ENCODE data around the gene HRAS. TPM values are rescaled to one million over a fixed set of nuclear protein-coding genes. Genes with fewer than 3 reads are reported as not detected.
"Not testable (repeated sequence)": the region's sequence is repeated elsewhere in the genome, so short reads cannot be mapped to it uniquely, and the experiment has no call there.

The HRAS gene
- total RNA-seq, result 10 to 100 TPM; 29.5 to 73.2 TPM

- peak; percentile 93 for ATAC-seq (replicated peaks)
- H3K36me3 Mint-ChIP-seq (ENCODE audit: low read depth), result peaks cover 14% of the 10 kb centered on the region
- H3K27ac Mint-ChIP-seq, result peak within 1 kb of the TSS; percentile 90
- peak within 1 kb of the TSS; percentile 85 for H3K4me3 Mint-ChIP-seq
- no peaks in the 10 kb centered on the region for H3K9me3 Mint-ChIP-seq
- no peaks in the 10 kb centered on the region for H3K27me3 Mint-ChIP-seq
- no peaks in the 10 kb centered on the region for H3K4me1 Mint-ChIP-seq
Observed at GRCh38 chr11:535519-536454, at the start of gene HRAS. Gene HRAS, minus strand, starts transcription at chr11:535576.

- no peak for ATAC-seq (replicated peaks)
- Mint-ChIP-seq H3K27ac (no peak overlapping the region), H3K4me1 (peaks cover 19% of the 10 kb centered on the region), H3K4me3 (no peak overlapping the region), H3K36me3 (ENCODE audit: low read depth) (peaks cover 73% of the 10 kb centered on the region), H3K9me3 (no peaks in the 10 kb centered on the region), H3K27me3 (no peaks in the 10 kb centered on the region)
Observed at GRCh38 chr11:584287-584686, 48.9 kb upstream of the HRAS start.

GRCh38 chr11:581752-582151 lies 46.4 kb upstream of the HRAS start:
- peaks cover 69% of the 10 kb centered on the region for H3K36me3 Mint-ChIP-seq (ENCODE audit: low read depth)
- no peaks in the 10 kb centered on the region for H3K9me3 Mint-ChIP-seq
- H3K27me3 Mint-ChIP-seq, result no peaks in the 10 kb centered on the region
- no peak overlapping the region for H3K4me3 Mint-ChIP-seq
- ATAC-seq (replicated peaks), result no peak
- no peak overlapping the region for H3K27ac Mint-ChIP-seq
- peaks cover 13% of the 10 kb centered on the region for H3K4me1 Mint-ChIP-seq

- ATAC-seq (replicated peaks), result no peak
Observed at GRCh38 chr11:581342-581741, 46.0 kb upstream of the HRAS start.

GRCh38 chr11:579830-580601 lies 44.6 kb upstream of the HRAS start:
- no peaks in the 10 kb centered on the region for H3K9me3 Mint-ChIP-seq
- H3K27ac Mint-ChIP-seq, result no peak overlapping the region
- ATAC-seq (replicated peaks), result no peak
- peaks cover 10% of the 10 kb centered on the region for H3K4me1 Mint-ChIP-seq
- no peaks in the 10 kb centered on the region for H3K27me3 Mint-ChIP-seq
- H3K4me3 Mint-ChIP-seq, result peak overlapping the region; percentile 87
- H3K36me3 Mint-ChIP-seq (ENCODE audit: low read depth), result peaks cover 69% of the 10 kb centered on the region

More at GRCh38 chr11:581342-581741, 46.0 kb upstream of the HRAS start:
- Mint-ChIP-seq H3K9me3 (no peaks in the 10 kb centered on the region), H3K27me3 (no peaks in the 10 kb centered on the region), H3K36me3 (ENCODE audit: low read depth) (peaks cover 67% of the 10 kb centered on the region), H3K4me1 (peaks cover 11% of the 10 kb centered on the region), H3K27ac (peak overlapping the region; percentile 9), H3K4me3 (no peak overlapping the region)

- peaks cover 20% of the 10 kb centered on the region for H3K4me1 Mint-ChIP-seq
- H3K27ac Mint-ChIP-seq, result peak overlapping the region; percentile 90
Observed at GRCh38 chr11:578276-579035, 43.1 kb upstream of the HRAS start.

GRCh38 chr11:577611-577894 lies 42.2 kb upstream of the HRAS start:
- no peaks in the 10 kb centered on the region for H3K27me3 Mint-ChIP-seq
- H3K4me3 Mint-ChIP-seq, result peak overlapping the region; percentile 87
- peaks cover 20% of the 10 kb centered on the region for H3K4me1 Mint-ChIP-seq
- no peaks in the 10 kb centered on the region for H3K9me3 Mint-ChIP-seq
- no peak for ATAC-seq (replicated peaks)
- H3K27ac Mint-ChIP-seq, result peak overlapping the region; percentile 90
- peaks cover 53% of the 10 kb centered on the region for H3K36me3 Mint-ChIP-seq (ENCODE audit: low read depth)

More at GRCh38 chr11:578276-579035, 43.1 kb upstream of the HRAS start:
- Mint-ChIP-seq H3K9me3 (no peaks in the 10 kb centered on the region), H3K27me3 (no peaks in the 10 kb centered on the region), H3K36me3 (ENCODE audit: low read depth) (peaks cover 62% of the 10 kb centered on the region), H3K4me3 (peak overlapping the region; percentile 87)
- ATAC-seq (replicated peaks), result no peak

GRCh38 chr11:576811-577610 lies 41.6 kb upstream of the HRAS start:
- Mint-ChIP-seq H3K36me3 (ENCODE audit: low read depth) (peaks cover 48% of the 10 kb centered on the region), H3K4me1 (peaks cover 20% of the 10 kb centered on the region), H3K27me3 (no peaks in the 10 kb centered on the region), H3K27ac (peak overlapping the region; percentile 90), H3K4me3 (peak overlapping the region; percentile 87), H3K9me3 (no peaks in the 10 kb centered on the region)
- ATAC-seq (replicated peaks), result no peak

- peak; percentile 93 for ATAC-seq (replicated peaks)
- peaks cover 40% of the 10 kb centered on the region for H3K36me3 Mint-ChIP-seq (ENCODE audit: low read depth)
- no peaks in the 10 kb centered on the region for H3K27me3 Mint-ChIP-seq
- H3K9me3 Mint-ChIP-seq, result no peaks in the 10 kb centered on the region
- peak within 1 kb of the TSS; percentile 99 for H3K27ac Mint-ChIP-seq
- H3K4me1 Mint-ChIP-seq, result peaks cover 15% of the 10 kb centered on the region
- H3K4me3 Mint-ChIP-seq, result peak within 1 kb of the TSS; percentile 88
Observed at GRCh38 chr11:575996-576768, 40.8 kb upstream of the HRAS start, which contains the start of gene PHRF1. Gene PHRF1, plus strand, starts transcription at chr11:576470. Its CDS starts 5,043 bp downstream, at chr11:581513.

GRCh38 chr11:575313-575995 lies 40.1 kb upstream of the HRAS start:
- peak overlapping the region; percentile 73 for H3K27ac Mint-ChIP-seq

GRCh38 chr11:574632-575312 lies 39.4 kb upstream of the HRAS start:
- Mint-ChIP-seq H3K4me3 (peak overlapping the region; percentile 88), H3K27me3 (no peaks in the 10 kb centered on the region), H3K4me1 (peaks cover 12% of the 10 kb centered on the region), H3K9me3 (no peaks in the 10 kb centered on the region), H3K36me3 (ENCODE audit: low read depth) (peaks cover 31% of the 10 kb centered on the region), H3K27ac (peak overlapping the region; percentile 73)
- ATAC-seq (replicated peaks), result no peak

More at GRCh38 chr11:575313-575995, 40.1 kb upstream of the HRAS start:
- peaks cover 12% of the 10 kb centered on the region for H3K4me1 Mint-ChIP-seq
- H3K9me3 Mint-ChIP-seq, result no peaks in the 10 kb centered on the region
- peak overlapping the region; percentile 88 for H3K4me3 Mint-ChIP-seq
- no peaks in the 10 kb centered on the region for H3K27me3 Mint-ChIP-seq
- ATAC-seq (replicated peaks), result peak; percentile 56
- peaks cover 32% of the 10 kb centered on the region for H3K36me3 Mint-ChIP-seq (ENCODE audit: low read depth)

- not testable (repeated sequence) for ATAC-seq (replicated peaks); H3K27me3 Mint-ChIP-seq; H3K9me3 Mint-ChIP-seq
- Mint-ChIP-seq H3K4me1 (peaks cover 12% of the 10 kb centered on the region), H3K27ac (peak overlapping the region; percentile 48), H3K36me3 (ENCODE audit: low read depth) (peaks cover 27% of the 10 kb centered on the region), H3K4me3 (peak overlapping the region; percentile 88)
Observed at GRCh38 chr11:574031-574570, 38.7 kb upstream of the HRAS start.
